ENCODE data around the gene KIF5B. TPM values are rescaled to one million over a fixed set of nuclear protein-coding genes. Genes with fewer than 3 reads are reported as not detected.
"Not testable (repeated sequence)": the region's sequence is repeated elsewhere in the genome, so short reads cannot be mapped to it uniquely, and the experiment has no call there.

Gene KIF5B
- total RNA-seq, 1 donor from 2014 or later, result 144 TPM

DNA sequence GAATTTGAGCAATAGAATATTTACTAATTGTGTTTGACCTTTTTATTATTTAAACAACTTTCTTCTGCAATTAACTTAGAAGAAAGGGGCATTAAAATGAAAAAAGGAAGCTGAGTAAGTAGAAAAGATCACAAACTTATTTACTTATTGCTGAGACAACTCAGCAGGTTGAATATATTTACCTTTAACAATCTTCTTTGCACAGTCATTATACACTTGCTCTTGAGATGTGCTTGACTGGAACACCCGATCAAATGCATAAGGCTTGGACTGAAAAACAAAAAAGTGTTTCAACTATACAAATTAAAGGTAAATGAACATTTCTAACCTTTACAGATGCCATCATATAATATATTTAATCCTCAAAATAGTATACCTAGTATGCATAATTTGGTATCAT lies 7.9 kb downstream of the KIF5B start:
- H3K27me3 ChIP-seq (ENCODE audit: low read depth), result no peaks in the 10 kb centered on the region
- H3K9me3 ChIP-seq (replicated peaks), result no peaks in the 10 kb centered on the region
- H3K4me3 ChIP-seq, result no peak overlapping the region
- intact Hi-C loops (cut with micrococcal nuclease), result no loop called here
- peaks cover 100% of the 10 kb centered on the region for H3K4me1 ChIP-seq
- H3K36me3 ChIP-seq, result peaks cover 34% of the 10 kb centered on the region
- H3K27ac ChIP-seq (replicated peaks), result no peak overlapping the region
- TF ChIP-seq, protein P1, sequence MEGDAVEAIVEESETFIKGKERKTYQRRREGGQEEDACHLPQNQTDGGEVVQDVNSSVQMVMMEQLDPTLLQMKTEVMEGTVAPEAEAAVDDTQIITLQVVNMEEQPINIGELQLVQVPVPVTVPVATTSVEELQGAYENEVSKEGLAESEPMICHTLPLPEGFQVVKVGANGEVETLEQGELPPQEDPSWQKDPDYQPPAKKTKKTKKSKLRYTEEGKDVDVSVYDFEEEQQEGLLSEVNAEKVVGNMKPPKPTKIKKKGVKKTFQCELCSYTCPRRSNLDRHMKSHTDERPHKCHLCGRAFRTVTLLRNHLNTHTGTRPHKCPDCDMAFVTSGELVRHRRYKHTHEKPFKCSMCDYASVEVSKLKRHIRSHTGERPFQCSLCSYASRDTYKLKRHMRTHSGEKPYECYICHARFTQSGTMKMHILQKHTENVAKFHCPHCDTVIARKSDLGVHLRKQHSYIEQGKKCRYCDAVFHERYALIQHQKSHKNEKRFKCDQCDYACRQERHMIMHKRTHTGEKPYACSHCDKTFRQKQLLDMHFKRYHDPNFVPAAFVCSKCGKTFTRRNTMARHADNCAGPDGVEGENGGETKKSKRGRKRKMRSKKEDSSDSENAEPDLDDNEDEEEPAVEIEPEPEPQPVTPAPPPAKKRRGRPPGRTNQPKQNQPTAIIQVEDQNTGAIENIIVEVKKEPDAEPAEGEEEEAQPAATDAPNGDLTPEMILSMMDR (IDR thresholded peaks at IDR 0.05; ENCODE audit: borderline replicate concordance), result no peak
- no peak for DNase-seq

DNA sequence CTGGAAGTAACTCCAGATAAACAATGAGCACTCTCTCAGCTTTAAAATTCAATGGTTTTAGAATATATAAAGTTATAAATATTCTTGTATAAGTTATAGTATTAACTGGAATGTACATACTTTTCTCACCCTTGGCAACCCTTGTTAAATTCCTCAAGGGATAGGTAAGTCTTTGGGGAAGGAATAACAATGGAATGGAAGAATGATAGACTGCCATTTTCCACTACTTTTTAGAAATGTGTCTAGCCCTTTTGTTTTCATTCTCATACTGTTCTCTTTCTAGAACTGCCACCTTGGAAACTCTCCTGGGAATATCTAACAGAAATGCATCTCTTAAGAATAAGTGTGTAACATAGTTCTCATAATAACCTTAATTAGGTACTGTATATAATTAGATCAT lies 8.3 kb downstream of the KIF5B start:
- intact Hi-C loops (cut with micrococcal nuclease), result no loop called here
- no peaks in the 10 kb centered on the region for H3K9me3 ChIP-seq (replicated peaks)
- H3K27me3 ChIP-seq (ENCODE audit: low read depth), result no peaks in the 10 kb centered on the region
- no peak overlapping the region for H3K27ac ChIP-seq (replicated peaks)
- TF ChIP-seq, protein P1 (IDR thresholded peaks at IDR 0.05; ENCODE audit: borderline replicate concordance), result no peak
- H3K4me1 ChIP-seq, result peaks cover 100% of the 10 kb centered on the region
- peaks cover 34% of the 10 kb centered on the region for H3K36me3 ChIP-seq
- DNase-seq, result no peak
- no peak overlapping the region for H3K4me3 ChIP-seq

GRCh38 chr10:32046151-32046550 lies 10.1 kb downstream of the KIF5B start:
- Histone ChIP-seq H3K4me1 (peaks cover 100% of the 10 kb centered on the region), H3K27me3 (ENCODE audit: low read depth) (no peaks in the 10 kb centered on the region), H3K36me3 (peaks cover 34% of the 10 kb centered on the region), H3K9me3 (replicated peaks) (no peaks in the 10 kb centered on the region), H3K27ac (replicated peaks) (no peak overlapping the region), H3K4me3 (no peak overlapping the region)
- TF ChIP-seq, protein P1 (IDR thresholded peaks at IDR 0.05; ENCODE audit: borderline replicate concordance), result no peak
- intact Hi-C loops (cut with micrococcal nuclease), result no loop called here
- DNase-seq, result no peak

DNA sequence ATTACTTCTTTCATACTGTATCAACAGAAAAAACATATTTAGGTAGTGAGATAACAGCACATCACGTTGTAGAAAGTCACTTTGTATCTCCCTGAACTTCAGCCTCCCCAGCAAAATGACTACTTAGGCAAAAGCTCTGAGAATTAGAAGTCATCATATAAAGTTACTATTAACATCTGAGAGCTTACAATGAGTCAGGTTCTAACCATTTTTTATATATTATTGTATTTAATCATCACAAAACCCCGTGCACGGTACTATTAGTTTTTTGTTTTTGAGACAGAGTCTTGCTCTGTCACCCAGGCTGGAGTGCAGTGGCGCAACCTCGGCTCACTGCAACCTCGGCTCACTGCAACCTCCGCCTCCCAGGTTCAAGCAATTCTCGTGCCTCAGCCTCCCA lies 13.5 kb downstream of the KIF5B start:
- peaks cover 39% of the 10 kb centered on the region for H3K36me3 ChIP-seq
- H3K27ac ChIP-seq (replicated peaks), result peak overlapping the region; percentile 70
- intact Hi-C loops (cut with micrococcal nuclease); H3K4me3 ChIP-seq; DNase-seq; H3K9me3 ChIP-seq (replicated peaks); H3K27me3 ChIP-seq (ENCODE audit: low read depth): not testable (repeated sequence)
- H3K4me1 ChIP-seq, result peaks cover 100% of the 10 kb centered on the region

DNA sequence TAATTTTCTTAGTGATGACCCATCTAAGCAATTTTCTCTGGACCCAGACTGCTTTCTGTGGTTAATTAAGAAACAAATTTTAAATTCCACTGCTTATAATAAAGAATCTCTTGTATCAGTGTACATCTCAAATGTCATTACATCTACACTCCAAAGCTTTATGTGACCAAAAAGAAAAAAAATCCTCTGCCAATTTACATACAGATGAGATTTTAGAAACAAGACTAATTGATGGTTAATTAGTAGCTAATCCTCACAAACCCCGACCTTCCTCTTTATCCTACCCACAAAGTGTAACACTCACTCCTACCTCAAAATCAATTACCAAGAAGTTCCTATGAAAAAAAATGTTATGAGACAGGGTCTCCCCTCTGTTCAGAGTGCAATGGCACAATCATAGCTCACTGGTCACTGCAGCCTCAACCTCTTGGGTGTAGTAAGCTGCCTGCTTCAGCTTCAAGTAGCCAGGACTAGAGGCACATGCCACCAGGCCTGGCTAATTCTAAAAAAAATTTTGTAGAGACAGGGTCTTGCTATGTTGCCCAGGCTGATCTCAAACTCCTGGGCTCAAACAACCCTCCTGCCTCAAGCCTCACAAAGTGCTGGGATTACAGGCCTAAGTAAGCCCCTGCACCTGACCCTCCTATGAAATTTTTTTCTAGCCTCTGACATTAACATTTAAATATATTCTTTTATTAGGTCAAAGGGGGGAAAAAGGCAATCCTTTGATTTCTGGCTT lies 14.8 kb downstream of the KIF5B start:
- DNase-seq, result no peak
- TF ChIP-seq, protein P1 (IDR thresholded peaks at IDR 0.05; ENCODE audit: borderline replicate concordance), result no peak
- Histone ChIP-seq H3K27ac (replicated peaks) (peak overlapping the region; percentile 70), H3K4me3 (no peak overlapping the region), H3K36me3 (peaks cover 39% of the 10 kb centered on the region), H3K4me1 (peaks cover 95% of the 10 kb centered on the region), H3K27me3 (ENCODE audit: low read depth) (no peaks in the 10 kb centered on the region), H3K9me3 (replicated peaks) (no peaks in the 10 kb centered on the region)
- intact Hi-C loops (cut with micrococcal nuclease), result no loop called here

GRCh38 chr10:32039734-32040133 lies 16.5 kb downstream of the KIF5B start:
- H3K4me1 ChIP-seq, result peaks cover 78% of the 10 kb centered on the region
- no peak for DNase-seq

More at GRCh38 chr10:32039734-32040133, 16.5 kb downstream of the KIF5B start:
- Histone ChIP-seq H3K36me3 (peaks cover 47% of the 10 kb centered on the region), H3K9me3 (replicated peaks) (no peaks in the 10 kb centered on the region), H3K27me3 (ENCODE audit: low read depth) (no peaks in the 10 kb centered on the region), H3K4me3 (peak overlapping the region; percentile 21), H3K27ac (replicated peaks) (peak overlapping the region; percentile 70)
- TF ChIP-seq, protein P1 (IDR thresholded peaks at IDR 0.05; ENCODE audit: borderline replicate concordance), result no peak
- intact Hi-C loops (cut with micrococcal nuclease), result no loop called here

All from left ventricle myocardium inferior (tissue), 1 donor.